Measurements from ENCODE around the gene LRRN2.
"Not testable (repeated sequence)": the region's sequence is repeated elsewhere in the genome, so short reads cannot be mapped to it uniquely, and the experiment has no call there.

LRRN2 gene

GRCh38 chr1:204692325-204692840, 6.8 kb upstream of the LRRN2 start:
- Histone ChIP-seq H3K4me2 (no peak overlapping the region), H3K27me3 (ENCODE audit: insufficient read depth, low read depth) (no peaks in the 10 kb centered on the region), H3K36me3 (ENCODE audit: insufficient read depth) (no peaks in the 10 kb centered on the region), H3K79me2 (ENCODE audit: insufficient read depth, low read depth) (no peaks in the 10 kb centered on the region), H3K9ac (no peak overlapping the region), H3K4me1 (ENCODE audit: low read depth, poor library complexity, severe bottlenecking) (peaks cover 7% of the 10 kb centered on the region), H4K20me1 (ENCODE audit: insufficient read depth) (no peaks in the 10 kb centered on the region), H3K27ac (no peak overlapping the region), H2AFZ (ENCODE audit: low read depth) (no peak overlapping the region), H3K4me3 (IDR thresholded peaks at IDR 0.05; ENCODE audit: insufficient read depth, low read depth, low read length) (no peak overlapping the region)
- TF ChIP-seq, protein P1, sequence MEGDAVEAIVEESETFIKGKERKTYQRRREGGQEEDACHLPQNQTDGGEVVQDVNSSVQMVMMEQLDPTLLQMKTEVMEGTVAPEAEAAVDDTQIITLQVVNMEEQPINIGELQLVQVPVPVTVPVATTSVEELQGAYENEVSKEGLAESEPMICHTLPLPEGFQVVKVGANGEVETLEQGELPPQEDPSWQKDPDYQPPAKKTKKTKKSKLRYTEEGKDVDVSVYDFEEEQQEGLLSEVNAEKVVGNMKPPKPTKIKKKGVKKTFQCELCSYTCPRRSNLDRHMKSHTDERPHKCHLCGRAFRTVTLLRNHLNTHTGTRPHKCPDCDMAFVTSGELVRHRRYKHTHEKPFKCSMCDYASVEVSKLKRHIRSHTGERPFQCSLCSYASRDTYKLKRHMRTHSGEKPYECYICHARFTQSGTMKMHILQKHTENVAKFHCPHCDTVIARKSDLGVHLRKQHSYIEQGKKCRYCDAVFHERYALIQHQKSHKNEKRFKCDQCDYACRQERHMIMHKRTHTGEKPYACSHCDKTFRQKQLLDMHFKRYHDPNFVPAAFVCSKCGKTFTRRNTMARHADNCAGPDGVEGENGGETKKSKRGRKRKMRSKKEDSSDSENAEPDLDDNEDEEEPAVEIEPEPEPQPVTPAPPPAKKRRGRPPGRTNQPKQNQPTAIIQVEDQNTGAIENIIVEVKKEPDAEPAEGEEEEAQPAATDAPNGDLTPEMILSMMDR (conservative IDR thresholded peaks at IDR 0.05; ENCODE audit: low read depth, low read length) = no peak

DNA sequence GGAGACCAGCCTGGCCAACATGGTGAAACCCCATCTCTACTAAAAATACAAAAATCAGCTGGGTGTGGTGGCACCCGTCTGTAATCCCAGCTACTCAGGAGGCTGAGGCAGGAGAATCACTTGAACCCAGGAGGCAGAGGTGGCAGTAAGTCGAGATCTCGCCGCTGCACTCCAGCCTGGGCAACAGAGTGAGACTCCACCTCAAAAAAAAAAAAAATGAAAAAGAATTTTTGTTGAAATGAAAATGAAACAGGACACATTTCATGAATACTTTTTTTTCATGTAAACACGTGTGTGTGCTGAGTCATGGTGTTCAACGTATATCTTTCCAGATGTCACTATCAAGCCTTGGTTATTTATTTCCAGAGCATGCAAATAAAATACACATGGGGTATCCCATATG, 5.8 kb upstream of the LRRN2 start:
- H3K4me3 ChIP-seq (IDR thresholded peaks at IDR 0.05; ENCODE audit: insufficient read depth, low read depth, low read length); H3K27ac ChIP-seq; H3K4me2 ChIP-seq; H4K20me1 ChIP-seq (ENCODE audit: insufficient read depth); H3K36me3 ChIP-seq (ENCODE audit: insufficient read depth); H2AFZ ChIP-seq (ENCODE audit: low read depth); H3K27me3 ChIP-seq (ENCODE audit: insufficient read depth, low read depth); H3K79me2 ChIP-seq (ENCODE audit: insufficient read depth, low read depth); H3K9ac ChIP-seq; H3K4me1 ChIP-seq (ENCODE audit: low read depth, poor library complexity, severe bottlenecking): not testable (repeated sequence)

- no peak overlapping the region for H3K9ac ChIP-seq
- no peaks in the 10 kb centered on the region for H4K20me1 ChIP-seq (ENCODE audit: insufficient read depth)
- H3K36me3 ChIP-seq (ENCODE audit: insufficient read depth) = no peaks in the 10 kb centered on the region
- TF ChIP-seq, protein P1 (conservative IDR thresholded peaks at IDR 0.05; ENCODE audit: low read depth, low read length) = no peak
- peaks cover 7% of the 10 kb centered on the region for H3K4me1 ChIP-seq (ENCODE audit: low read depth, poor library complexity, severe bottlenecking)
- no peak overlapping the region for H2AFZ ChIP-seq (ENCODE audit: low read depth)
- no peak overlapping the region for H3K4me3 ChIP-seq (IDR thresholded peaks at IDR 0.05; ENCODE audit: insufficient read depth, low read depth, low read length)
- H3K27ac ChIP-seq = no peak overlapping the region
- no peaks in the 10 kb centered on the region for H3K79me2 ChIP-seq (ENCODE audit: insufficient read depth, low read depth)
- H3K27me3 ChIP-seq (ENCODE audit: insufficient read depth, low read depth) = no peaks in the 10 kb centered on the region
- no peak overlapping the region for H3K4me2 ChIP-seq
These were observed 3.2 kb upstream of the LRRN2 start for GRCh38 chr1:204688776-204689175.

DNA sequence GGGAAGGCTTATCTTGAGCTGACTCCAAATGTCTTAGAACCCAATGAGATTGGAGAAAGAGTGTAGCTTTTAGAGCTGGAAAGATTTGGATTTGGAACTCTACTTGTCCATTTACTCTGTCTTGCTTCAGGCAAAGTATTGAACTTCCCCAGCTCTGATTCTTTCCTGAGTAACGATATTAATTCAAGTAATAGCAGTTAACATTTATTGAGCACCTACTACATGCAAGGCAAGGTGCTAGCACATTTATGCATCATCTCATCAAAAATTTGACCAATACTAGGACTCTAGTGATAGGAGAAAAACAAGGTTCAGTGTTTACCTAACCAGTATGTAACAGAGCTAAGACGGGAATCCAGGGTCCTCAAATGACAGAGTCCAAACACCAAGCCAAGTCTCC, 2.5 kb upstream of the LRRN2 start:
- TF ChIP-seq, protein P1 (conservative IDR thresholded peaks at IDR 0.05; ENCODE audit: low read depth, low read length) = no peak
- no peak overlapping the region for H3K4me3 ChIP-seq (IDR thresholded peaks at IDR 0.05; ENCODE audit: insufficient read depth, low read depth, low read length)
- H2AFZ ChIP-seq (ENCODE audit: low read depth) = no peak overlapping the region
- H3K4me1 ChIP-seq (ENCODE audit: low read depth, poor library complexity, severe bottlenecking) = peaks cover 7% of the 10 kb centered on the region
- H3K79me2 ChIP-seq (ENCODE audit: insufficient read depth, low read depth) = no peaks in the 10 kb centered on the region
- H3K36me3 ChIP-seq (ENCODE audit: insufficient read depth) = no peaks in the 10 kb centered on the region
- H3K9ac ChIP-seq = no peak overlapping the region
- H3K4me2 ChIP-seq = no peak overlapping the region
- H3K27ac ChIP-seq = no peak overlapping the region
- no peaks in the 10 kb centered on the region for H3K27me3 ChIP-seq (ENCODE audit: insufficient read depth, low read depth)
- no peaks in the 10 kb centered on the region for H4K20me1 ChIP-seq (ENCODE audit: insufficient read depth)

- H3K79me2 ChIP-seq (ENCODE audit: insufficient read depth, low read depth) = no peaks in the 10 kb centered on the region
- H3K36me3 ChIP-seq (ENCODE audit: insufficient read depth) = no peaks in the 10 kb centered on the region
- no peaks in the 10 kb centered on the region for H3K4me1 ChIP-seq (ENCODE audit: low read depth, poor library complexity, severe bottlenecking)
- H3K4me2 ChIP-seq = no peak overlapping the region
- H3K9ac ChIP-seq = no peak overlapping the region
- H3K27ac ChIP-seq = no peak overlapping the region
- no peaks in the 10 kb centered on the region for H4K20me1 ChIP-seq (ENCODE audit: insufficient read depth)
- TF ChIP-seq, protein P1 (conservative IDR thresholded peaks at IDR 0.05; ENCODE audit: low read depth, low read length) = no peak
- no peaks in the 10 kb centered on the region for H3K27me3 ChIP-seq (ENCODE audit: insufficient read depth, low read depth)
- no peak overlapping the region for H2AFZ ChIP-seq (ENCODE audit: low read depth)
- H3K4me3 ChIP-seq (IDR thresholded peaks at IDR 0.05; ENCODE audit: insufficient read depth, low read depth, low read length) = no peak overlapping the region
These were observed 835 bp downstream of the LRRN2 start for GRCh38 chr1:204684571-204685235.
